ENCODE results near the gene SEMA6A. TPM values are rescaled to one million over a fixed set of nuclear protein-coding genes. Genes with fewer than 3 reads are reported as not detected.

Gene SEMA6A
- total and polyA plus RNA-seq, 9 of the 15 experiments (the other 6 are each of a cell fraction or from before 2014, with no cell fraction given) = 0.04 to 0.42 (median 0.18) TPM; not detected in 5

GRCh38 chr5:116479776-116480675 lies 94.6 kb downstream of the SEMA6A start:
- H3K4me3 ChIP-seq = no peak overlapping the region
- no peaks in the 10 kb centered on the region for H3K4me1 ChIP-seq (replicated peaks in 1 of 2; ENCODE audit: control insufficient read depth in 2 of 2, insufficient read depth in 2 of 2, low read length in 2 of 2)
- no peaks in the 10 kb centered on the region for H3K27me3 ChIP-seq (ENCODE audit: control insufficient read depth in 2 of 2, insufficient read depth in 2 of 2, low read length in 2 of 2)
- H4K20me1 ChIP-seq (replicated peaks; ENCODE audit: control insufficient read depth, insufficient read depth, low read length) = no peaks in the 10 kb centered on the region
- intact Hi-C loops (cut with micrococcal nuclease) = no loop called here
- H3K9ac ChIP-seq (ENCODE audit: insufficient read depth in 1 of 2, low read depth in 2 of 2, low read length in 2 of 2) = no peak overlapping the region
- H3K4me2 ChIP-seq (ENCODE audit: insufficient read depth, low read length) = no peak overlapping the region
- in situ Hi-C loops (cut with MboI) = no loop called here
- POLR2A ChIA-PET = no interaction called here
- no peak overlapping the region for H2AFZ ChIP-seq (ENCODE audit: low read depth, low read length)
- H3K36me3 ChIP-seq (ENCODE audit: control insufficient read depth, insufficient read depth, low read length) = no peaks in the 10 kb centered on the region
- ATAC-seq = no peak
- H3K27ac ChIP-seq (ENCODE audit: extremely low read depth, low read depth, low read length) = no peak overlapping the region
- CTCF ChIA-PET (ENCODE audit: low intra/inter-chr PET ratio) = no interaction called here
- no TSS peak for BruUV-seq (replicated peaks)
- no peaks in the 10 kb centered on the region for H3K9me3 ChIP-seq (replicated peaks; ENCODE audit: control insufficient read depth, insufficient read depth, low read depth, low read length)
- no peaks in the 10 kb centered on the region for H3K79me2 ChIP-seq (ENCODE audit: control insufficient read depth, insufficient read depth, low read length)
- DNase-seq (ENCODE audit: extremely low read depth in 1 of 4, low spot score in 3 of 4) = no peak
- H3K9me1 ChIP-seq (ENCODE audit: control insufficient read depth, insufficient read depth, low read length) = no peaks in the 10 kb centered on the region
- WGBS (ENCODE audit: insufficient coverage, low coverage, missing lambda C conversion rate) = 0% methylated on average over 7 of the region's 7 CpGs
- no peak for FAIRE-seq
- TF ChIP-seq, protein P1, sequence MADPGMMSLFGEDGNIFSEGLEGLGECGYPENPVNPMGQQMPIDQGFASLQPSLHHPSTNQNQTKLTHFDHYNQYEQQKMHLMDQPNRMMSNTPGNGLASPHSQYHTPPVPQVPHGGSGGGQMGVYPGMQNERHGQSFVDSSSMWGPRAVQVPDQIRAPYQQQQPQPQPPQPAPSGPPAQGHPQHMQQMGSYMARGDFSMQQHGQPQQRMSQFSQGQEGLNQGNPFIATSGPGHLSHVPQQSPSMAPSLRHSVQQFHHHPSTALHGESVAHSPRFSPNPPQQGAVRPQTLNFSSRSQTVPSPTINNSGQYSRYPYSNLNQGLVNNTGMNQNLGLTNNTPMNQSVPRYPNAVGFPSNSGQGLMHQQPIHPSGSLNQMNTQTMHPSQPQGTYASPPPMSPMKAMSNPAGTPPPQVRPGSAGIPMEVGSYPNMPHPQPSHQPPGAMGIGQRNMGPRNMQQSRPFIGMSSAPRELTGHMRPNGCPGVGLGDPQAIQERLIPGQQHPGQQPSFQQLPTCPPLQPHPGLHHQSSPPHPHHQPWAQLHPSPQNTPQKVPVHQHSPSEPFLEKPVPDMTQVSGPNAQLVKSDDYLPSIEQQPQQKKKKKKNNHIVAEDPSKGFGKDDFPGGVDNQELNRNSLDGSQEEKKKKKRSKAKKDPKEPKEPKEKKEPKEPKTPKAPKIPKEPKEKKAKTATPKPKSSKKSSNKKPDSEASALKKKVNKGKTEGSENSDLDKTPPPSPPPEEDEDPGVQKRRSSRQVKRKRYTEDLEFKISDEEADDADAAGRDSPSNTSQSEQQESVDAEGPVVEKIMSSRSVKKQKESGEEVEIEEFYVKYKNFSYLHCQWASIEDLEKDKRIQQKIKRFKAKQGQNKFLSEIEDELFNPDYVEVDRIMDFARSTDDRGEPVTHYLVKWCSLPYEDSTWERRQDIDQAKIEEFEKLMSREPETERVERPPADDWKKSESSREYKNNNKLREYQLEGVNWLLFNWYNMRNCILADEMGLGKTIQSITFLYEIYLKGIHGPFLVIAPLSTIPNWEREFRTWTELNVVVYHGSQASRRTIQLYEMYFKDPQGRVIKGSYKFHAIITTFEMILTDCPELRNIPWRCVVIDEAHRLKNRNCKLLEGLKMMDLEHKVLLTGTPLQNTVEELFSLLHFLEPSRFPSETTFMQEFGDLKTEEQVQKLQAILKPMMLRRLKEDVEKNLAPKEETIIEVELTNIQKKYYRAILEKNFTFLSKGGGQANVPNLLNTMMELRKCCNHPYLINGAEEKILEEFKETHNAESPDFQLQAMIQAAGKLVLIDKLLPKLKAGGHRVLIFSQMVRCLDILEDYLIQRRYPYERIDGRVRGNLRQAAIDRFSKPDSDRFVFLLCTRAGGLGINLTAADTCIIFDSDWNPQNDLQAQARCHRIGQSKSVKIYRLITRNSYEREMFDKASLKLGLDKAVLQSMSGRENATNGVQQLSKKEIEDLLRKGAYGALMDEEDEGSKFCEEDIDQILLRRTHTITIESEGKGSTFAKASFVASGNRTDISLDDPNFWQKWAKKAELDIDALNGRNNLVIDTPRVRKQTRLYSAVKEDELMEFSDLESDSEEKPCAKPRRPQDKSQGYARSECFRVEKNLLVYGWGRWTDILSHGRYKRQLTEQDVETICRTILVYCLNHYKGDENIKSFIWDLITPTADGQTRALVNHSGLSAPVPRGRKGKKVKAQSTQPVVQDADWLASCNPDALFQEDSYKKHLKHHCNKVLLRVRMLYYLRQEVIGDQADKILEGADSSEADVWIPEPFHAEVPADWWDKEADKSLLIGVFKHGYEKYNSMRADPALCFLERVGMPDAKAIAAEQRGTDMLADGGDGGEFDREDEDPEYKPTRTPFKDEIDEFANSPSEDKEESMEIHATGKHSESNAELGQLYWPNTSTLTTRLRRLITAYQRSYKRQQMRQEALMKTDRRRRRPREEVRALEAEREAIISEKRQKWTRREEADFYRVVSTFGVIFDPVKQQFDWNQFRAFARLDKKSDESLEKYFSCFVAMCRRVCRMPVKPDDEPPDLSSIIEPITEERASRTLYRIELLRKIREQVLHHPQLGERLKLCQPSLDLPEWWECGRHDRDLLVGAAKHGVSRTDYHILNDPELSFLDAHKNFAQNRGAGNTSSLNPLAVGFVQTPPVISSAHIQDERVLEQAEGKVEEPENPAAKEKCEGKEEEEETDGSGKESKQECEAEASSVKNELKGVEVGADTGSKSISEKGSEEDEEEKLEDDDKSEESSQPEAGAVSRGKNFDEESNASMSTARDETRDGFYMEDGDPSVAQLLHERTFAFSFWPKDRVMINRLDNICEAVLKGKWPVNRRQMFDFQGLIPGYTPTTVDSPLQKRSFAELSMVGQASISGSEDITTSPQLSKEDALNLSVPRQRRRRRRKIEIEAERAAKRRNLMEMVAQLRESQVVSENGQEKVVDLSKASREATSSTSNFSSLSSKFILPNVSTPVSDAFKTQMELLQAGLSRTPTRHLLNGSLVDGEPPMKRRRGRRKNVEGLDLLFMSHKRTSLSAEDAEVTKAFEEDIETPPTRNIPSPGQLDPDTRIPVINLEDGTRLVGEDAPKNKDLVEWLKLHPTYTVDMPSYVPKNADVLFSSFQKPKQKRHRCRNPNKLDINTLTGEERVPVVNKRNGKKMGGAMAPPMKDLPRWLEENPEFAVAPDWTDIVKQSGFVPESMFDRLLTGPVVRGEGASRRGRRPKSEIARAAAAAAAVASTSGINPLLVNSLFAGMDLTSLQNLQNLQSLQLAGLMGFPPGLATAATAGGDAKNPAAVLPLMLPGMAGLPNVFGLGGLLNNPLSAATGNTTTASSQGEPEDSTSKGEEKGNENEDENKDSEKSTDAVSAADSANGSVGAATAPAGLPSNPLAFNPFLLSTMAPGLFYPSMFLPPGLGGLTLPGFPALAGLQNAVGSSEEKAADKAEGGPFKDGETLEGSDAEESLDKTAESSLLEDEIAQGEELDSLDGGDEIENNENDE (IDR thresholded peaks at IDR 0.05; ENCODE audit: low read depth, low read length) = no peak
- no peak for TF ChIP-seq CXXC5 (CRISPR knock-in tag; IDR thresholded peaks at IDR 0.05)
- TF ChIP-seq KLF1 (tag; IDR thresholded peaks at IDR 0.05) = no peak
- TF ChIP-seq HNRNPH1 (optimal IDR thresholded peaks at IDR 0.05; ENCODE audit: low read depth, low read length) = no peak
- no peak for TF ChIP-seq CHCHD3 (CRISPR knock-in tag; IDR thresholded peaks at IDR 0.05)

Measured in K562 (cell line).